Natural killer cell (primary cell): ENCODE measurements around the gene CLIP3. TPM values are rescaled to one million over a fixed set of nuclear protein-coding genes. Genes with fewer than 3 reads are reported as not detected.

ENCODE experiments used
- ATAC-seq, 3 donors: fragments of 150-1000 bp in 2 of 3; fragments of 200-7000 bp in 1 of 3; cut with Tn5 transposase; 1 replicate in 1 of 3; 2 replicates in 2 of 3; pipeline ENCODE4 v1.10.0; 2021; ENCODE audit warnings: mild to moderate bottlenecking in 2 of 3, moderate library complexity in 2 of 3
- DNase-seq, 2 donors: peaks; one replicate each; pipeline versions ENCODE4 v3.0.0 to v3.0.0-alpha.2; 2013 to 2021; ENCODE audit warnings: mixed read lengths in 1 of 2
- H3K27ac ChIP-seq: one replicate; pipeline ENCODE4 v1.5.1; 2013; ENCODE audit warnings: mild to moderate bottlenecking, low read length
- H3K27me3 ChIP-seq: one replicate; pipeline ENCODE4 v1.6.1; 2013; ENCODE audit warnings: low read length; ENCODE audit not compliant: control insufficient read depth, insufficient read depth
- H3K36me3 ChIP-seq: one replicate; pipeline ENCODE4 v1.6.1; 2013; ENCODE audit warnings: low read length; ENCODE audit not compliant: control insufficient read depth, insufficient read depth
- H3K4me1 ChIP-seq: one replicate; pipeline ENCODE4 v1.6.1; 2013; ENCODE audit warnings: low read length; ENCODE audit not compliant: control insufficient read depth, insufficient read depth
- H3K4me3 ChIP-seq: one replicate; pipeline ENCODE4 v1.5.1; 2013; ENCODE audit warnings: low read length
- H3K9me3 ChIP-seq: one replicate; pipeline ENCODE4 v1.6.1; 2013; ENCODE audit warnings: low read length; ENCODE audit not compliant: control insufficient read depth, insufficient read depth
- H3K27ac Mint-ChIP-seq, 2 donors: one replicate each; pipeline ENCODE4 v1.8.0; 2022; ENCODE audit warnings: mild to moderate bottlenecking in 2 of 2, mixed read lengths in 2 of 2, moderate library complexity in 1 of 2
- H3K27me3 Mint-ChIP-seq, 2 donors: one replicate each; pipeline ENCODE4 v1.8.0; 2022; ENCODE audit warnings: low read depth in 2 of 2, mixed read lengths in 2 of 2
- H3K36me3 Mint-ChIP-seq: one replicate; pipeline ENCODE4 v1.8.0; 2022; ENCODE audit warnings: mixed read lengths
- H3K4me1 Mint-ChIP-seq, 2 donors: one replicate each; pipeline ENCODE4 v1.8.0; 2022; ENCODE audit warnings: mixed read lengths in 2 of 2
- H3K4me3 Mint-ChIP-seq: one replicate; pipeline ENCODE4 v1.8.0; 2022; ENCODE audit warnings: mild to moderate bottlenecking, moderate library complexity, mixed read lengths
- H3K9me3 Mint-ChIP-seq, 2 donors: one replicate each; pipeline ENCODE4 v1.8.0; 2022; ENCODE audit warnings: mixed read lengths in 2 of 2
- CTCF ChIP-seq: fragments of 200-600 bp; IDR thresholded peaks from one replicate; pipeline ENCODE4 v1.8.0; 2022; ENCODE audit warnings: antibody characterized with exemption
- WGBS: methylation state at CpG from one replicate; pipeline ENCODE4 v1.1.7; 2013; ENCODE audit warnings: missing lambda C conversion rate; ENCODE audit not compliant: insufficient coverage; 5-methylcytosine and 5-hydroxymethylcytosine counted together
- intact Hi-C: fragments of 100-400 bp; cut with micrococcal nuclease; formaldehyde crosslinking; loops from one replicate; pipeline ENCODE4 v1.14.2; 2022
- total RNA-seq, 4 donors: library from RNA; stranded (reverse); fragments of 120-200 nt in 1 of 4; gene quantifications; one replicate each; pipeline versions ENCODE4 v1.2.3 to v1.2.4, GENCODE V29; 2013 to 2022

The CLIP3 gene
- total RNA-seq, 3 donors from 2014 or later (not counting 1 experiment from before 2014, with no cell fraction given), result 0.33 to 2.1 (median 1.3) TPM

DNA sequence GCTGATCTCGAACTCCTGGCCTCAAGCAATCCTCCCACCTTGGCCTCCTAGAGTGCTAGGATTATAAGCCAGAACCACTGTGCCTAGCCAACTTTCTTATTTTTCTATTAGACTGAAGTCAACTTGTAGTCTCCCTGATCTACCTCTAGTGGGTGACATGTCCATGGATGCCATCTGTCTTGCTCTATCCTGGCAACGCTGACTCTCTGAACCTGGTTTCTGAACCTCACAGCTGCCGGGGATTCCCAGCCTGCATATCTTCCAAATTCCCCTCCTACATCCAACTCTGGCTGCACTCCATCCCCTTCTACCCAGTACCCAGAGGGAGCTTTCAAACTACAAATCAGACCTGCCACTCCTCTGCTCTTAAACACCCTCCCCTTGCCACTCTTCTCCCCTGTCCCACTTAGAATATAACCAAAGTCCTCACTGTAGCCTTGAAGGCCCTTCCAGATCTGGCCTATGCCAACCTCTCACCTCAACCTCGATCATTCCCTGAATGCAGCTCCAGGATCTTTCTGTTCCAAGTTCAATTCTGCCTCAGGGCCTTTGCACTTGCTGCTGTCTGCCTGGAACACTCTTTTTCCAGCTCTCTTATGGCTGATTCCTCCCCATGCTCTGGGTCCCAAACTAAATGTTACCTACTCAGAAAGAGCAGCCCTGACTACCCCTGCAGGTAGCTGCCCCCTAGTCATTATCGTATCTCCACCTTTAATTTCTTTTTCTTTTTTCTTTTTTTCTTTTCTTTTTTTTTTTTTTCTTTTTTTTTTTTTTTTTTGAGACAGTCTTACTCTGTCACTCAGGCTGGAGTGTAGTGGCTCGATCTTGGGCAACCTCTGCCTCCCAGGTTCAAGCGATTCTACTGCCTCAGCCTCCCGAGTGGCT lies 2.2 kb downstream of the CLIP3 start:
- DNase-seq (no peak), ATAC-seq (no peak)
- Mint-ChIP-seq H3K4me3 (no peak overlapping the region), H3K9me3 (no peaks in the 10 kb centered on the region), H3K36me3 (no peaks in the 10 kb centered on the region), H3K27ac (no peak overlapping the region), H3K27me3 (no peaks in the 10 kb centered on the region), H3K4me1 (peaks cover 0 to 24% of the 10 kb centered on the region in 2 donors)
- Histone ChIP-seq H3K27ac (no peak overlapping the region), H3K4me3 (no peak overlapping the region), H3K27me3 (no peaks in the 10 kb centered on the region), H3K4me1 (peaks cover 11% of the 10 kb centered on the region), H3K36me3 (no peaks in the 10 kb centered on the region), H3K9me3 (no peaks in the 10 kb centered on the region)
- WGBS, result 94% methylated on average over 8 of the region's 8 CpGs
- intact Hi-C loops, result no loop called here
- no peak for TF ChIP-seq CTCF

- peaks cover 0 to 10% of the 10 kb centered on the region in 2 donors for H3K4me1 Mint-ChIP-seq
- ATAC-seq, result no peak
- no peaks in the 10 kb centered on the region for H3K27me3 ChIP-seq
Measured at GRCh38 chr19:36028313-36029041, 4.2 kb downstream of the CLIP3 start.

GRCh38 chr19:36027696-36028095 lies 5.0 kb downstream of the CLIP3 start:
- no peak for TF ChIP-seq CTCF
- Histone ChIP-seq H3K4me1 (peaks cover 6% of the 10 kb centered on the region), H3K4me3 (no peak overlapping the region), H3K36me3 (peaks cover 5% of the 10 kb centered on the region), H3K9me3 (no peaks in the 10 kb centered on the region), H3K27me3 (no peaks in the 10 kb centered on the region), H3K27ac (no peak overlapping the region)
- 99% methylated on average over 6 of the region's 6 CpGs for WGBS
- intact Hi-C loops, result no loop called here
- Mint-ChIP-seq H3K36me3 (no peaks in the 10 kb centered on the region), H3K9me3 (no peaks in the 10 kb centered on the region), H3K4me3 (no peak overlapping the region), H3K27ac (no peak overlapping the region), H3K4me1 (peaks cover 0 to 7% of the 10 kb centered on the region in 2 donors), H3K27me3 (no peaks in the 10 kb centered on the region)
- DNase-seq (no peak), ATAC-seq (no peak)

More at GRCh38 chr19:36028313-36029041, 4.2 kb downstream of the CLIP3 start:
- no peak overlapping the region for H3K27ac Mint-ChIP-seq
- no peaks in the 10 kb centered on the region for H3K9me3 ChIP-seq
- WGBS, result 91% methylated on average over 8 of the region's 10 CpGs
- H3K36me3 ChIP-seq, result peaks cover 5% of the 10 kb centered on the region
- no peak overlapping the region for H3K4me3 ChIP-seq
- H3K27me3 Mint-ChIP-seq, result no peaks in the 10 kb centered on the region
- no peak for TF ChIP-seq CTCF
- no peaks in the 10 kb centered on the region for H3K9me3 Mint-ChIP-seq
- no peak for DNase-seq
- peaks cover 11% of the 10 kb centered on the region for H3K4me1 ChIP-seq
- H3K4me3 Mint-ChIP-seq, result no peak overlapping the region
- intact Hi-C loops, result no loop called here
- no peak overlapping the region for H3K27ac ChIP-seq
- no peaks in the 10 kb centered on the region for H3K36me3 Mint-ChIP-seq
